ENCODE measurements around the gene RNF115. TPM values are rescaled to one million over a fixed set of nuclear protein-coding genes. Genes with fewer than 3 reads are reported as not detected.
"Not testable (repeated sequence)": the region's sequence is repeated elsewhere in the genome, so short reads cannot be mapped to it uniquely, and the experiment has no call there.

The RNF115 gene
- total and polyA plus RNA-seq, 11 donors = 20.5 to 76.5 (median 51.2) TPM

GRCh38 chr1:145792484-145792883 lies 31.4 kb downstream of the RNF115 start:
- H3K27ac ChIP-seq = no peak overlapping the region
- TF ChIP-seq CTCF (IDR thresholded peaks at IDR 0.05) (no peak), POLR2A (IDR thresholded peaks at IDR 0.05) (no peak)
- intact Hi-C loops (cut with DNase I) = loop anchor here in 1 of 10 donors (5.0 kb wide), 1 partner anchor 40 kb away; no protein-coding TSS in a partner anchor
- peaks cover 0 to 20% (median 6%) of the 10 kb centered on the region in 12 donors for H3K9me3 ChIP-seq
- no peaks in the 10 kb centered on the region for H3K27me3 ChIP-seq
- no peak for ATAC-seq
- no peak for DNase-seq
- H3K4me3 ChIP-seq = no peak overlapping the region
- WGBS, 4 donors = 95 to 100% (median 99%) methylated on average over 1 of the region's 1 CpG
- H3K4me1 ChIP-seq = peaks cover 0 to 8% (median 0%) of the 10 kb centered on the region in 12 donors
- H3K36me3 ChIP-seq = peaks cover 0 to 31% (median 21%) of the 10 kb centered on the region in 9 donors

GRCh38 chr1:145791860-145792259 lies 32.0 kb downstream of the RNF115 start:
- H3K27ac ChIP-seq, ATAC-seq: not testable (repeated sequence)
- intact Hi-C loops (cut with DNase I) = loop anchor here in 1 of 10 donors (5.0 kb wide), 1 partner anchor 40 kb away; no protein-coding TSS in a partner anchor

GRCh38 chr1:145788580-145788979 lies 35.3 kb downstream of the RNF115 start:
- Histone ChIP-seq H3K4me3 (no peak overlapping the region), H3K27me3 (no peaks in the 10 kb centered on the region), H3K36me3 (peaks cover 0 to 32% (median 18%) of the 10 kb centered on the region in 9 donors), H3K9me3 (no peaks in the 10 kb centered on the region), H3K4me1 (peaks cover 0 to 28% (median 20%) of the 10 kb centered on the region in 12 donors), H3K27ac (no peak overlapping the region)
- intact Hi-C loops (cut with DNase I) = no loop called here
- DNase-seq (no peak), ATAC-seq (no peak)
- 96 to 99% (median 98%) methylated on average over 3 of the region's 3 CpGs for WGBS, 4 donors
- no peak for TF ChIP-seq CTCF (IDR thresholded peaks at IDR 0.05)
- TF ChIP-seq POLR2A (IDR thresholded peaks at IDR 0.05) = no peak

More at GRCh38 chr1:145791860-145792259, 32.0 kb downstream of the RNF115 start:
- Histone ChIP-seq H3K36me3 (peaks cover 0 to 31% (median 21%) of the 10 kb centered on the region in 9 donors), H3K9me3 (peaks cover 0 to 14% (median 3%) of the 10 kb centered on the region in 12 donors)
- H3K4me1 ChIP-seq, H3K27me3 ChIP-seq, H3K4me3 ChIP-seq, DNase-seq: not testable (repeated sequence)
- 49 to 59% (median 54%) methylated on average over 2 of the region's 2 CpGs for whole genome bisulfite sequencing, 4 donors

GRCh38 chr1:145786271-145786670 lies 37.6 kb downstream of the RNF115 start:
- Histone ChIP-seq H3K4me1 (peaks cover 0 to 38% (median 21%) of the 10 kb centered on the region in 12 donors), H3K27ac (peak overlapping the region in 11 of 12 donors; percentile 1 to 81 (median 73)), H3K36me3 (peaks cover 0 to 24% (median 11%) of the 10 kb centered on the region in 9 donors), H3K27me3 (no peaks in the 10 kb centered on the region), H3K4me3 (no peak overlapping the region), H3K9me3 (no peaks in the 10 kb centered on the region)
- TF ChIP-seq CTCF (IDR thresholded peaks at IDR 0.05) (no peak), POLR2A (IDR thresholded peaks at IDR 0.05) (no peak)
- no peak for DNase-seq
- no peak for ATAC-seq
- intact Hi-C loops (cut with DNase I) = no loop called here
- 0 to 78% (median 34%) methylated on average over 1 of the region's 1 CpG for WGBS, 4 donors

GRCh38 chr1:145785547-145785946 lies 38.3 kb downstream of the RNF115 start:
- peaks cover 0 to 38% (median 23%) of the 10 kb centered on the region in 12 donors for H3K4me1 ChIP-seq
- H3K9me3 ChIP-seq = no peaks in the 10 kb centered on the region
- no peaks in the 10 kb centered on the region for H3K27me3 ChIP-seq
- no peak for TF ChIP-seq POLR2A (IDR thresholded peaks at IDR 0.05)
- no peak for TF ChIP-seq CTCF (IDR thresholded peaks at IDR 0.05)
- WGBS, 4 donors = 71 to 81% (median 75%) methylated on average over 1 of the region's 1 CpG
- H3K27ac ChIP-seq = peak overlapping the region; percentile 1 to 81 (median 74)
- H3K4me3 ChIP-seq = no peak overlapping the region
- ATAC-seq = peak in 1 of 4 donors; percentile 25
- no peak for DNase-seq
- H3K36me3 ChIP-seq = peaks cover 0 to 29% (median 12%) of the 10 kb centered on the region in 9 donors
- intact Hi-C loops (cut with DNase I) = no loop called here
